Kidney (tissue), 14 donors: Measurements from ENCODE around the gene CAMK1D. TPM values are rescaled to one million over a fixed set of nuclear protein-coding genes. Genes with fewer than 3 reads are reported as not detected.
"Not testable (repeated sequence)": the region's sequence is repeated elsewhere in the genome, so short reads cannot be mapped to it uniquely, and the experiment has no call there.

Experiments used
- DNase-seq, 5 donors: peaks; one replicate each; pipeline ENCODE4 v3.0.0-alpha.2; 2013 to 2020
- FAIRE-seq: peaks from 2 replicates; lab custom pipeline; 2012; peaks lifted over from hg19 to GRCh38; lab: Jason Lieb, UNC
- H3K27ac ChIP-seq, 2 donors: one replicate each; pipeline ENCODE4 v1.7.0; 2013; ENCODE audit warnings: low read depth in 2 of 2, low read length in 2 of 2, inconsistent platforms in 1 of 2
- H3K27me3 ChIP-seq: one replicate; pipeline ENCODE4 v1.7.1; 2013; ENCODE audit warnings: low read length, inconsistent platforms; ENCODE audit not compliant: control insufficient read depth, insufficient read depth
- H3K36me3 ChIP-seq, 3 donors: one replicate each; pipeline versions ENCODE4 v1.7.0 to v1.7.1; 2013; ENCODE audit warnings: low read length in 3 of 3, control low read depth in 1 of 3, inconsistent platforms in 1 of 3; ENCODE audit not compliant: insufficient read depth in 3 of 3, control insufficient read depth in 2 of 3
- H3K4me1 ChIP-seq, 3 donors: one replicate each; pipeline versions ENCODE4 v1.7.0 to v1.7.1; 2013; ENCODE audit warnings: low read length in 3 of 3, inconsistent platforms in 1 of 3, low read depth in 1 of 3; ENCODE audit not compliant: control insufficient read depth in 2 of 3, insufficient read depth in 2 of 3
- H3K4me3 ChIP-seq, 3 donors: one replicate each; pipeline versions ENCODE4 v1.7.0 to v1.8.1; 2013; ENCODE audit warnings: low read length in 3 of 3, control low read depth in 1 of 3, inconsistent platforms in 1 of 3
- H3K9ac ChIP-seq, 3 donors: one replicate each; pipeline versions ENCODE4 v1.7.0 to v1.7.1; 2013; ENCODE audit warnings: low read length in 3 of 3, control low read depth in 1 of 3, inconsistent platforms in 1 of 3
- H3K9me3 ChIP-seq, 3 donors: one replicate each; pipeline versions ENCODE4 v1.7.0 to v1.7.1; 2013; ENCODE audit warnings: low read length in 3 of 3, control low read depth in 1 of 3, inconsistent platforms in 1 of 3; ENCODE audit not compliant: control insufficient read depth in 2 of 3, insufficient read depth in 1 of 3
- intact Hi-C: fragments of 100-400 bp; cut with DNase I; formaldehyde crosslinking; loops from one replicate; pipeline ENCODE4 v1.11.1; 2022
- polyA plus RNA-seq: library from polyadenylated mRNA; stranded (reverse); fragments of 350-450 nt; fragmentation: Illumina TruSeq; extraction: RNeasy Lipid Tissue Mini Kit (QIAGEN cat#74804); gene quantifications from one replicate; pipeline ENCODE4 v1.2.3, GENCODE V29; 2014; ENCODE audit warnings: low read depth, low replicate concordance; ENCODE audit not compliant: insufficient read depth
- total RNA-seq: library from RNA; stranded (reverse); fragmentation: NEBNext Ultra II Directional; extraction: Animal tissue kit (Norgen Biotek cat#: 25700); gene quantifications from one replicate; pipeline ENCODE4 v1.2.1, GENCODE V29; 2021
- TF ChIP-seq, protein P1 (sequence below): IDR thresholded peaks from 3 replicates; pipeline ENCODE4 v1.5.1; 2012; ENCODE audit warnings: mild to moderate bottlenecking, moderate library complexity, borderline replicate concordance; ENCODE audit not compliant: insufficient read depth; ENCODE audit errors: extremely low read depth
- donor health status: control.
- donor health status: control.
- donor health status: control.
- donor health status: control.
- donor health status: control.
- donor health status: DM: yes; HTN: yes; CAD: no.
- donor health status: Normal renal cell carcinoma (clear cell type).

The CAMK1D gene
- total and polyA plus RNA-seq, 2 donors from 2014 or later: 1.1 to 13.7 TPM

DNA sequence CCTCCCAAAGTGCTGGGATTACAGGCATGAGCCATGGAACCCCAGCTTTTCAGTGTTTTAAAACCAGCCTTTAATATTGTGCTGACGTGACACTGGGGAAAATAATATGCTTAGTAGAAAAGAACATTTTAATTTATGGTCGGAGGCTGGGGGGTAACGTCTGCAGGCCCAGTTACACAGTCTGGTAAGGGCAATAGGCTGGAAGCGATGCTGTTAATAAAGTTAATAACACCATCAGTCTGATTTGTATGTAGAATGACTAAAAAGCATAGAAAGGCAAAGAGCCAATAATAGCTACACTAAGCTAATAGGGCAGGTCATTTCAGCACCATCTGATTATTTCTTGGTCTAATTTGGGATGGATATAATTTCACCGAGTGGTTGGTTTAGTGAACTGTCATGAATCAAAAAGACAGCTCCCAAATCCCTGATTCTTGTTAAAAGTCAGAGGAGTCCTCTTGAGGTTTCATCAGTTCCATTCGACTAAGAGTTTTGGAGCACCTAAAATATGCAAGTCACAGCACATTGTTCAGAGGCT lies 192.9 kb downstream of the CAMK1D start:
- intact Hi-C loops: no loop called here
- Histone ChIP-seq H3K9ac (no peak overlapping the region), H3K4me3 (no peak overlapping the region), H3K27me3 (no peaks in the 10 kb centered on the region), H3K27ac (no peak overlapping the region), H3K36me3 (no peaks in the 10 kb centered on the region), H3K9me3 (peaks cover 0 to 4% (median 0%) of the 10 kb centered on the region in 3 donors), H3K4me1 (no peaks in the 10 kb centered on the region)
- TF ChIP-seq, protein P1, sequence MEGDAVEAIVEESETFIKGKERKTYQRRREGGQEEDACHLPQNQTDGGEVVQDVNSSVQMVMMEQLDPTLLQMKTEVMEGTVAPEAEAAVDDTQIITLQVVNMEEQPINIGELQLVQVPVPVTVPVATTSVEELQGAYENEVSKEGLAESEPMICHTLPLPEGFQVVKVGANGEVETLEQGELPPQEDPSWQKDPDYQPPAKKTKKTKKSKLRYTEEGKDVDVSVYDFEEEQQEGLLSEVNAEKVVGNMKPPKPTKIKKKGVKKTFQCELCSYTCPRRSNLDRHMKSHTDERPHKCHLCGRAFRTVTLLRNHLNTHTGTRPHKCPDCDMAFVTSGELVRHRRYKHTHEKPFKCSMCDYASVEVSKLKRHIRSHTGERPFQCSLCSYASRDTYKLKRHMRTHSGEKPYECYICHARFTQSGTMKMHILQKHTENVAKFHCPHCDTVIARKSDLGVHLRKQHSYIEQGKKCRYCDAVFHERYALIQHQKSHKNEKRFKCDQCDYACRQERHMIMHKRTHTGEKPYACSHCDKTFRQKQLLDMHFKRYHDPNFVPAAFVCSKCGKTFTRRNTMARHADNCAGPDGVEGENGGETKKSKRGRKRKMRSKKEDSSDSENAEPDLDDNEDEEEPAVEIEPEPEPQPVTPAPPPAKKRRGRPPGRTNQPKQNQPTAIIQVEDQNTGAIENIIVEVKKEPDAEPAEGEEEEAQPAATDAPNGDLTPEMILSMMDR: no peak
- no peak for FAIRE-seq
- DNase-seq: peak in 1 of 5 donors; percentile 43

DNA sequence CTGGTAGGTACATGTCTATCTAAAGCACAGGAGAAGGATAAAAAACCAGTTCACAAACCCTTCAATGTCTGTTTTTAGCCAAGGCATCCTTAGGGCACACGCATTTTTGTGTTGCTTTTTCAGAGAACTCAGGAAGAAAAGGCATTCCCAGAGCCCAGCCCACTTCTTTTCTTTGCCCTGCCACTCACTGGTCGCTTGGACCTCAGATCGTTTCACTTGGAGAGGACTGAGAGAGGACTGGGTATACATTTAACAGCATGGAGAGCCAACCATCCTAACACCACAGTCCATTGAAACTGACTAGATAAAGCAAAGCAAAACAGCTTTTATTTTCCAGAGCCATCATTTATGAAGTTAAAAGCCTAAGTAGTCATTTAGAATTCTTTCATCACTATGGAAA lies 194.2 kb downstream of the CAMK1D start:
- Histone ChIP-seq H3K27me3 (no peaks in the 10 kb centered on the region), H3K4me1 (no peaks in the 10 kb centered on the region), H3K9me3 (peaks cover 0 to 4% (median 0%) of the 10 kb centered on the region in 3 donors), H3K27ac (no peak overlapping the region), H3K4me3 (no peak overlapping the region), H3K9ac (no peak overlapping the region), H3K36me3 (no peaks in the 10 kb centered on the region)
- no peak for FAIRE-seq
- intact Hi-C loops: no loop called here
- DNase-seq: no peak
- TF ChIP-seq, protein P1: no peak

DNA sequence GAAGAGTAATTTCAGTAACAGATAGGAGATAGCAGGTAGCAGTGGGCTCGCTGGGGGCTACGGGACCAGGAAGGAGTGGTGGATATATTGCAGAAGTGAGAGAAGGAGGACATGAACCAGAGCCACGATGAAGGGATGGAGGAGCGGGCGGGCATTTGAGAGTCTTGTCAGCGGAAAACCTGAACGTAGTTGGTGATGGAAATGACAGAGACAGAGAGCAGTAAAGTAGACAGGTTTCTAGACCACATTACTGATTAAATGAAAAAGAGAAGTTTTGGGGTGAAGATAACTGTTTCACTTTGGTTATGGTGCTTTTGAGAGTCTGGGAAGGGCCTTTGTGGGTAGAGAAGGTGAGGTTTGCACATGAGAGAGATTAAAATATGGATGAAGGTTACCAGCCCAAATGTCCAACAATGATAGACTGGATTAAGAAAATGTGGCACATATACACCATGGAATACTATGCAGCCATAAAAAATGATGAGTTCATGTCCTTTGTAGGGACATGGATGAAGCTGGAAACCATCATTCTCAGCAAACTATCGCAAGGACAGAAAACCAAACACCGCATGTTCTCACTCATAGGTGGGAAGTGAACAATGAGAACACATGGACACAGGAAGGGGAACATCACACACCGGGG lies 196.9 kb downstream of the CAMK1D start:
- H3K9me3 ChIP-seq, intact Hi-C loops, DNase-seq, H3K27me3 ChIP-seq, H3K4me1 ChIP-seq, H3K27ac ChIP-seq, FAIRE-seq, H3K4me3 ChIP-seq, H3K36me3 ChIP-seq, H3K9ac ChIP-seq: not testable (repeated sequence)

DNA sequence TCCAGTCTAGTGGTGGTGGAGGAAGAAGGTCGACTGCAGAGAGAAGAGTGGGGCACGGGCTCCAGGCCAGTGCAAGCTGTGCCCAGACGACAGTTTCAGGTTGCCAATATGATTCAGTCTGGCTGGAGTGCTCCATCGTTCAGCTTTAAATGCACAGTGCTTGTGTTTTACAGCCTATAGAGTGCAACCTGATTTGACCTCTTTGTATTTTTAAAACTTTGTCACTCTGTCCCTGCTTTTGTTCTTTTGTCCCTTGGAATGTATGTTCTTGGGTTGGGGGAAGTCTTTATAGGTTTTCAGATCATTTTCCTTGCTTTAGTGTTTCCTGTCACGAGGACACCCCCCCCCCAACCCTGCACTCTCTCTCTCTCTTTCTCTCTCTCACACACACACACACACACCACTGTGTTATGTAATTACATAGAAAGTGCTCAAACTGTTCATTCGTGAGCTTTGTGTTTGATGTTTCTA lies 198.0 kb downstream of the CAMK1D start:
- TF ChIP-seq, protein P1: no peak
- peaks cover 0 to 4% (median 0%) of the 10 kb centered on the region in 3 donors for H3K9me3 ChIP-seq
- H3K9ac ChIP-seq: no peak overlapping the region
- no peaks in the 10 kb centered on the region for H3K27me3 ChIP-seq
- intact Hi-C loops: no loop called here
- DNase-seq (peak in 1 of 5 donors; percentile 47), FAIRE-seq (no peak)
- H3K27ac ChIP-seq: no peak overlapping the region
- H3K4me3 ChIP-seq: no peak overlapping the region
- no peaks in the 10 kb centered on the region for H3K36me3 ChIP-seq
- no peaks in the 10 kb centered on the region for H3K4me1 ChIP-seq
